HL-60 (cell line): ENCODE data around the gene AGBL4.

Experiments
- DNase-seq, 2 experiments: peaks; one replicate each; pipeline ENCODE4 v3.0.0-alpha.2; 2010 to 2020; ENCODE audit warnings: low read depth in 1 of 2, low spot score in 1 of 2
- H3K27ac ChIP-seq: fragments of 250-450 bp; sonication (Bioruptor Pico); replicated peaks from 2 replicates; pipeline ENCODE4 v1.5.1; 2020; ENCODE audit warnings: mild to moderate bottlenecking, moderate library complexity
- H3K27me3 ChIP-seq: fragments of 250-450 bp; sonication (Bioruptor Pico); 2 replicates; pipeline ENCODE4 v1.5.1; 2021; ENCODE audit warnings: mild to moderate bottlenecking, moderate library complexity; ENCODE audit not compliant: insufficient read depth, poor library complexity, severe bottlenecking
- H3K4me3 ChIP-seq: replicated peaks from 2 replicates; pipeline ENCODE4 v1.5.1; 2011; ENCODE audit warnings: mild to moderate bottlenecking, control low read depth, low read length; ENCODE audit not compliant: insufficient read depth
- GABPA ChIP-seq: IDR thresholded peaks from 2 replicates; pipeline ENCODE4 v1.6.1; 2012; ENCODE audit warnings: low read depth
- POLR2AphosphoS5 ChIP-seq: IDR thresholded peaks from 2 replicates; pipeline ENCODE4 v1.6.1; 2012; ENCODE audit warnings: low read depth
- SPI1 ChIP-seq: IDR thresholded peaks from 2 replicates; pipeline ENCODE4 v1.6.1; 2012; ENCODE audit warnings: low read depth, mild to moderate bottlenecking, borderline replicate concordance
- TF ChIP-seq, protein P1 (sequence below): IDR thresholded peaks from 2 replicates; pipeline ENCODE4 v1.6.1; 2012; ENCODE audit warnings: low read depth; ENCODE audit not compliant: insufficient replicate concordance
- TF ChIP-seq, protein P2 (sequence below): IDR thresholded peaks from one replicate; pipeline ENCODE4 v1.5.1; 2011; ENCODE audit warnings: low read length, control low read depth, inconsistent platforms; ENCODE audit not compliant: insufficient read depth

The AGBL4 gene

DNA sequence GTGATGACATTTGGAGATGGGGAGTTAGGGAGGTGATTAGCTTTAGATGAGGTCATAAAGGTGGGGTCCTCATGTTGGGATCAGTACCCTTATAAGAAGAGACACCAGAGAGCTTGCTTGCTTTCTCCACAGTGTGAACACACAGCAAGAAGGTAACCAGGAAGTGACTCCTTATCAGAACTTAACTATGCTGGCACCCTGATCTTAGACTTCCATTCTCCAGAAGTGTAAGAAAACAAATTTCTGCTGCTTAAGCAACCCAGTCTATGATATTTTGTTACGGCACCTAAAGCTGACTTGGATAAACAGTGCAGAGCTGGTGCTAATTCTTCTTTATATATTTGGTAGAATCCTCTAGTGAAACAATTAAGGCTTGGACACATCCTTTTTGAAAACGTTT lies 346.0 kb downstream of the AGBL4 start:
- H3K4me3 ChIP-seq = no peak overlapping the region
- TF ChIP-seq GABPA (no peak), SPI1 (no peak), POLR2AphosphoS5 (no peak)
- TF ChIP-seq, protein P1, sequence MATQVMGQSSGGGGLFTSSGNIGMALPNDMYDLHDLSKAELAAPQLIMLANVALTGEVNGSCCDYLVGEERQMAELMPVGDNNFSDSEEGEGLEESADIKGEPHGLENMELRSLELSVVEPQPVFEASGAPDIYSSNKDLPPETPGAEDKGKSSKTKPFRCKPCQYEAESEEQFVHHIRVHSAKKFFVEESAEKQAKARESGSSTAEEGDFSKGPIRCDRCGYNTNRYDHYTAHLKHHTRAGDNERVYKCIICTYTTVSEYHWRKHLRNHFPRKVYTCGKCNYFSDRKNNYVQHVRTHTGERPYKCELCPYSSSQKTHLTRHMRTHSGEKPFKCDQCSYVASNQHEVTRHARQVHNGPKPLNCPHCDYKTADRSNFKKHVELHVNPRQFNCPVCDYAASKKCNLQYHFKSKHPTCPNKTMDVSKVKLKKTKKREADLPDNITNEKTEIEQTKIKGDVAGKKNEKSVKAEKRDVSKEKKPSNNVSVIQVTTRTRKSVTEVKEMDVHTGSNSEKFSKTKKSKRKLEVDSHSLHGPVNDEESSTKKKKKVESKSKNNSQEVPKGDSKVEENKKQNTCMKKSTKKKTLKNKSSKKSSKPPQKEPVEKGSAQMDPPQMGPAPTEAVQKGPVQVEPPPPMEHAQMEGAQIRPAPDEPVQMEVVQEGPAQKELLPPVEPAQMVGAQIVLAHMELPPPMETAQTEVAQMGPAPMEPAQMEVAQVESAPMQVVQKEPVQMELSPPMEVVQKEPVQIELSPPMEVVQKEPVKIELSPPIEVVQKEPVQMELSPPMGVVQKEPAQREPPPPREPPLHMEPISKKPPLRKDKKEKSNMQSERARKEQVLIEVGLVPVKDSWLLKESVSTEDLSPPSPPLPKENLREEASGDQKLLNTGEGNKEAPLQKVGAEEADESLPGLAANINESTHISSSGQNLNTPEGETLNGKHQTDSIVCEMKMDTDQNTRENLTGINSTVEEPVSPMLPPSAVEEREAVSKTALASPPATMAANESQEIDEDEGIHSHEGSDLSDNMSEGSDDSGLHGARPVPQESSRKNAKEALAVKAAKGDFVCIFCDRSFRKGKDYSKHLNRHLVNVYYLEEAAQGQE = no peak
- TF ChIP-seq, protein P2, sequence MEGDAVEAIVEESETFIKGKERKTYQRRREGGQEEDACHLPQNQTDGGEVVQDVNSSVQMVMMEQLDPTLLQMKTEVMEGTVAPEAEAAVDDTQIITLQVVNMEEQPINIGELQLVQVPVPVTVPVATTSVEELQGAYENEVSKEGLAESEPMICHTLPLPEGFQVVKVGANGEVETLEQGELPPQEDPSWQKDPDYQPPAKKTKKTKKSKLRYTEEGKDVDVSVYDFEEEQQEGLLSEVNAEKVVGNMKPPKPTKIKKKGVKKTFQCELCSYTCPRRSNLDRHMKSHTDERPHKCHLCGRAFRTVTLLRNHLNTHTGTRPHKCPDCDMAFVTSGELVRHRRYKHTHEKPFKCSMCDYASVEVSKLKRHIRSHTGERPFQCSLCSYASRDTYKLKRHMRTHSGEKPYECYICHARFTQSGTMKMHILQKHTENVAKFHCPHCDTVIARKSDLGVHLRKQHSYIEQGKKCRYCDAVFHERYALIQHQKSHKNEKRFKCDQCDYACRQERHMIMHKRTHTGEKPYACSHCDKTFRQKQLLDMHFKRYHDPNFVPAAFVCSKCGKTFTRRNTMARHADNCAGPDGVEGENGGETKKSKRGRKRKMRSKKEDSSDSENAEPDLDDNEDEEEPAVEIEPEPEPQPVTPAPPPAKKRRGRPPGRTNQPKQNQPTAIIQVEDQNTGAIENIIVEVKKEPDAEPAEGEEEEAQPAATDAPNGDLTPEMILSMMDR = no peak
- no peak for DNase-seq
- no peak overlapping the region for H3K27ac ChIP-seq
- H3K27me3 ChIP-seq = no peaks in the 10 kb centered on the region

DNA sequence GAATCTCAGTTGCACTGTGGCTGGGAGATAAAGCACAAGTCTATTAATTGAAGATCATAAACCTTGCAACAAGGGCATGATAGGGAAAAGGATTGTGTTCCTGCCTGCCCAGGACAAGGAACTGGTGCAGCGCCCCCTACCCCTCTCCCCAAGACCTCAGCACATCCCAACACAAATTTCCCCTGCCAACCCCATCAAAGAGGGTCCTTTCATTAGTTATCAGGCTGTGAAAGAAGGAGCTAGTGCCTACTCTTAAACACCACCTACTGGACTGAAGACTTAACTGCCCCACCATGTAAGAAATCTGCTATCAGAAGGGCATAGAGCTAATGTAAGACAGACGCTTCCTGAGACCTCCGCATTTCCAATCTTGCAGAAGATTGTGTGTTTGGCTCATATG lies 372.6 kb downstream of the AGBL4 start:
- TF ChIP-seq POLR2AphosphoS5 (no peak), GABPA (no peak), SPI1 (no peak)
- TF ChIP-seq, protein P1 = no peak
- TF ChIP-seq, protein P2 = no peak
- no peaks in the 10 kb centered on the region for H3K27me3 ChIP-seq
- DNase-seq = no peak
- no peak overlapping the region for H3K27ac ChIP-seq
- no peak overlapping the region for H3K4me3 ChIP-seq

DNA sequence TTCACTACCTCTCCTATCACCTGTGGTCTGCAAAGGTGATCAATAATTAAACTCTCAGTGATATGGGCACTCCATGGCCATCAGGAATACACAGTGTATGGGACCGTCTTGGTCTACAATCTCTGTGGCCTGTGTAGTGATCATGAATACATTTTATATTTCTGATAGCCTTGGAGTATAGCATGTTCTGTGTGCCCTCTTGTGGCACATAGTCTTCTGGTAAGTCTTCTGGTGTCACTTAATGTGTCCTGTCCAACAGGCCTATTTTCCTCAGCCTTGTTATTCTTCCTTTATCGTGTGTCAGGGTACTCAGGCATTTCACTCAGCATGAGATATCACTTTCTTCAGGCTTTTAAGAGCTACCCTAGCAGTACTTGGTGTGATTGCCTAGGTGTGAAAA lies 393.6 kb downstream of the AGBL4 start:
- no peaks in the 10 kb centered on the region for H3K27me3 ChIP-seq
- no peak overlapping the region for H3K4me3 ChIP-seq
- no peak for DNase-seq
- TF ChIP-seq, protein P1 = no peak
- no peak for TF ChIP-seq SPI1
- TF ChIP-seq GABPA = no peak
- H3K27ac ChIP-seq = no peak overlapping the region

DNA sequence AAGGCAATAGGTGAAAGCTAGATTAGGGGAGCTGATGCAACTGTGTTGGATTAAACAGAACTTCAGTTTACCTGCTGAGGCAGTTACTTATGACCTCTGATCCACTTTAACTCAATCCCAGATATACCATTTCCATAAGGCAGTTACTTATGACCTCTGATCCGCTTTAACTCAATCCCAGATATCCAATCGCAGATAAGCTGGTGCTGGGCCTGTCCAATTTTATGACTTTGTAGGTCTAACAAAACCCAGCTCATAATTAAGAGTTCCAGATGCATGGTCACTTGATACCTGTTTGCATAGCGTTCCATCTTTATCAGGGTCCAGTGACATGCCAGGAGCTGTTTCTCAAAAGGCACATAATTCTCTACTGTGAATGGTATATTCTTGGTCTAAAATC lies 396.0 kb downstream of the AGBL4 start:
- Histone ChIP-seq H3K27ac (no peak overlapping the region), H3K4me3 (no peak overlapping the region), H3K27me3 (no peaks in the 10 kb centered on the region)
- no peak for DNase-seq
- no peak for TF ChIP-seq SPI1
- TF ChIP-seq, protein P2 = no peak
- TF ChIP-seq, protein P1 = no peak
- TF ChIP-seq POLR2AphosphoS5 = no peak
- TF ChIP-seq GABPA = no peak
